IPS-18c (cell line): ENCODE results near the gene UNC119.
"Not testable (repeated sequence)": the region's sequence is repeated elsewhere in the genome, so short reads cannot be mapped to it uniquely, and the experiment has no call there.

ENCODE experiments used
- H3K4me3 ChIP-seq: 2 replicates; pipeline ENCODE4 v1.7.0; 2013; ENCODE audit warnings: low read depth, mild to moderate bottlenecking, low read length, moderate library complexity; ENCODE audit not compliant: insufficient read depth
- H3K9me3 ChIP-seq: one replicate; pipeline ENCODE4 v1.6.1; 2013; ENCODE audit warnings: mild to moderate bottlenecking, low read length, moderate library complexity; ENCODE audit not compliant: control insufficient read depth, insufficient read depth

Gene UNC119

DNA sequence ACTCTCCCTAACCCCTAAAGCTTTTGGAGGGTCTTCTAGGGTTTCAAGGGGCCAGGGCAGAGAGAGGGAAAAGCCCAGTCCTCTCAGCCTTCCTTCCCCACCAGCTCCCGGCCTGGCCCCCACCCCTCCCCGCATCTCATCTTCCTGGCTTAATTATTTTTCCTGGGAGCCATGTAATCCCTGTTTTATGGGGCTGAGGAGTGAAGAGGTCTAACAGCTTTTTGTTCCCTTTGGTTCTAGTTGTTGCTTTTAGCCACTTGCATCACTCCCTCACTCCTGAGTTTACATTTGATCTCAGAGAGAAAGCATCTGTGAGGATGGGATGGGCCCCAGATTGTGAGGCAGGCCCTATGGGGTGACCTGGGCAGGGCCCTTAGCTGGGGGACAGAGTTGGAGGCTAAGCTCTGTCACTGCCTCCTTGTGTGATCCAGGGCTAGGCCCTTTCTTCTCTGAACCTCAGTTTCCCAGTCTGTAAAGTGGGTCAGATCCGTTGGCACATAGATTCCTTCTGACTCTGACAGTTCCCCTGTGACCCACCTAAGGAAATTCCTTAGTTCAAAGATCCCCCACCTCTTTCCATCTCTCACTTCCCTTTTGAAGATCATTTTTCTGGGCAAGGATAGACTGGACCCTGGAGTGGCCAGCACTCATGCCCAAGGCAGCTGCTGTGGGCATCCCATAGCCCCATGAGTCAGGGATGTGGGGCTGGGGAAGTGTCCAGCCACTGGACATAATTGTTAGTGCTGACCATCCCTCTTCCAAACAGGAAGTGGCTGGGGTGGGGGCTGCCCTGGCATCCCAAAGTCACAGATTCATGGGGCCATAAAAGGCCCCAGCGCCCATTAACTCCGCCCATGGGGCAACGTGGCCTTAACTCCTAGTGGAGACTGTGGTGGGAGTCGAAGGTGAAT, 20.1 kb downstream of the UNC119 start:
- no peaks in the 10 kb centered on the region for H3K9me3 ChIP-seq

DNA sequence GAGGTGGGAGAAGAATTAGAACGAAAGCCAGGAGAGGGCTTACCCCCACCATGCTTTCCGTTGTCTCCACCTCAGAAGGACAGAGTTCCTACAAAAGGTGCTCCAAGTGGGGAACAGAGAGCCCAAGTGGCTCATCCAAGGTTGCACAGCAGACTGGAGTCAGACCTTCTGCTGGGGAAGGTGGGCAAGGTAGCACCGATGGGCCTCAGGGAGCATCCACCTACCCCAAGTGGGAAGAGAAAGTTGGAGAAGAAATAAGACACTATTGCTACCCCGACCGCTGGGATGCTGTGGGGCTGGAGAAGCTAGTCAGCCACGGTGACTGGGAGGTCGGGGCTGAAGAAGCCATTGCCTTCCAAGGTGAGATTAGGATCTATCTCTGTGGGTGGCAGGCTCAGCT, 21.5 kb downstream of the UNC119 start:
- Histone ChIP-seq H3K4me3 (no peak overlapping the region), H3K9me3 (no peaks in the 10 kb centered on the region)

More for the DNA sequence above, 20.1 kb downstream of the UNC119 start:
- no peak overlapping the region for H3K4me3 ChIP-seq

DNA sequence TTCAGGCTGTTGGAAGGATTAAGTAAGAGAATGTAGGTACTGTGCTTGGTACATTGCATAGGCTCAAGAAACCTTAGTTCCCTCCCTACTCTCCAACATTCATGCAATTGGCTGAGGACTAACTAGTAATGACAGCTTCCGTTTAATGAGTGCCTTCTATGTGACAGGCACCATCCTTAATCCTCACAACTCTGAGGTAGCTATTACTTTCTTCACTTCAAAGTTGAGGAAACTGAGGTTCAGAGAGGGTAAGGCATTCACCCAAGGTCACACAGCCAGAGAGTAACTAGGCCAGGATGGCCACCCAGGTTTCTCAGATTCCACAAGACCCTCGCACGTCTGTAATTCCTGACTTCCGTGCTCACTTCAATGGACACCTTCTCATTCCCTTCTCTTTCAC, 22.2 kb downstream of the UNC119 start:
- Histone ChIP-seq H3K9me3 (no peaks in the 10 kb centered on the region), H3K4me3 (no peak overlapping the region)

DNA sequence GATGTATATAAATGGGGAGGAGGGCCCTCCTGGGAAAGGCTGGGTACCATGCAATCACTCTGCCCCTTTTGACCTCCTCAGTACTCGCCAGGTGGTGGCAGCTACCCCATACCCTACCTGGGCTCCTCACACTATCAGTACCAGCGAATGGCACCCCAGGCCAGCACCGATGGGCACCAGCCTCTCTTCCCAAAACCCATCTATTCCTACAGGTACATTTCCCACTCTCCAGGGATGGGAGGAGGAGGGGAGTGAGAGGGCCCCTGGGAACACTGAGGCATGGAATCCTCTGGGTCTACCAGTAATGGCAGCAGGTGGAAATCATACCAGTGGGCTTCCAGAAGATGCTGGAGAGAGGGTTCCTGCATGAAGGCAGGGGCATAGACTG, 23.4 kb downstream of the UNC119 start:
- H3K9me3 ChIP-seq = no peaks in the 10 kb centered on the region
- H3K4me3 ChIP-seq = no peak overlapping the region

DNA sequence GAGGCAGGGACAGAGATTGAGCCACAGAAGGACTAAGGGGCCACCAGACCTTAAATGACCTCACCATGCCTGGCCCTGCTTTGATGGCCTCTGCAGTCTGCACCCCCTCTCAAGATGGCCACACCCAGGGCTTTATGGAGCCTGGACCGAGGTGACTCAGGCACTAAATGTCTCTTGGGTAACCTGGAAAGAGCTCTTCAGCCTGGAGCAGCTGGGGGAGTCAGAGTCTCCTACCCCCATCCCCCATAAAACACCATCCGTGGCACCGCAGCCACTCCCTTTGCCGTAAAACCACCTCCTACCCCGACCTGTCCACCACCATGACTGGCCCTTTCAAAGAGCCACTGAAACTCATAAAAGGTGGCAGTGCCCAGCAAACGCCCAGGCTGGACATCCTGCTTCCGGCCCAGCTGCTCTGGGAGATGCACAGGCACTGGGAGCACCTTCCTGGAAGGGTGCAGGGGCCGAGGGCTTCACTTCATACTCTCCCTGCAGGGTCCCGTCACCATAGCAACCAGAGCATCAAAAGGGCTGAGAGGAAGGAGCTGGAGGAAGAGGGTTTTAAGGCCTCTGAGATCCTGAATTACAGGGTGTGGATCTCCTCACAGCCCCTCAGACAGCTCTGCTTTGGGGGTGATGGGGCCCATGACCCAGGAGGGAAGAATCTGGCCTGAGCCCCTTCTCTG, 24.0 kb downstream of the UNC119 start:
- no peak overlapping the region for H3K4me3 ChIP-seq
- H3K9me3 ChIP-seq = no peaks in the 10 kb centered on the region

DNA sequence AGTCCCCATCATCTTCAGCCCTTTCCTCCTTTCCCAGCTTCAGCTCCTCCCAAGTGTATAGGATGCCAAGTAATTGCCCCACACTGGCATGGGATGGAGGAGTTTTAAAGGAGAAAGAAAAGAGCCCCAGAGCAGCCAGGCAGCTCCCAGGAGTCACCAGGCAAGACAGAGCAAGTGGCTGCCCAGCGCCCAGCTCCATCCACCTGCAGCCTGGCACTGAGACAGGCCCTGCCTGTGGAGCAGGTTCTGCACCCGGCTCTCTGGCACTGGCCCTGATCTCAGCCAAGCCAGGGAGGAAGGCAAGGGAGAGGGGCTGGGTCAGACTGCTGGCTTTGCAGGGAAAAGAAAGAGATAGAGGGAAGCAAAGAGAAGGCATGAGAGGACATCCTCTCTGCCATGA, 24.6 kb downstream of the UNC119 start:
- no peaks in the 10 kb centered on the region for H3K9me3 ChIP-seq

DNA sequence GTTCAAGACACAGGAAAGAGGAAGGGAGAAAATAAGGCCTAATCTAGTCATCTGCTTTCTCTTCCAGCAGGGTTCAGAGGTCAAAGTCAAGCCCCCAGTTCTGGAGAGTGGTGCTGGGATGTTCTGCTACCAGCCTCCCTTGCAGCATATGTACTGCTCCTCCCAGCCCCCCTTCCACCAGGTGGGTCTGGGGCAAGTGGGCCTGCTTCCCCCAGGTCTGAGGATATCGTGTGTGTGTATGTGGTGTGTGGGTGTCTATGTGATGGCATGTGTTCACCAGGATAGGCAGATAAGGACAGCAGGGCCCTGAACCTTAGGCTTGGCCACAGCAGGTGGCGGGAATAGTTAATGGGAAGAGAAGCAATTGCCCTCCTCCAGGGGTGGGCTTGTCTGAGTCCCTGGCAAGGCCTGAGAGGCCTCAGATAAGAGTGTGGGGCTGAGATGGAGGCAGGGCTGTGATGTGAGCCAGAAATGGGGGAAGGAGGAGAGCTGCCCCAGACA, 25.2 kb downstream of the UNC119 start:
- Histone ChIP-seq H3K4me3 (no peak overlapping the region), H3K9me3 (no peaks in the 10 kb centered on the region)

More for the DNA sequence above, 24.6 kb downstream of the UNC119 start:
- H3K4me3 ChIP-seq = no peak overlapping the region

DNA sequence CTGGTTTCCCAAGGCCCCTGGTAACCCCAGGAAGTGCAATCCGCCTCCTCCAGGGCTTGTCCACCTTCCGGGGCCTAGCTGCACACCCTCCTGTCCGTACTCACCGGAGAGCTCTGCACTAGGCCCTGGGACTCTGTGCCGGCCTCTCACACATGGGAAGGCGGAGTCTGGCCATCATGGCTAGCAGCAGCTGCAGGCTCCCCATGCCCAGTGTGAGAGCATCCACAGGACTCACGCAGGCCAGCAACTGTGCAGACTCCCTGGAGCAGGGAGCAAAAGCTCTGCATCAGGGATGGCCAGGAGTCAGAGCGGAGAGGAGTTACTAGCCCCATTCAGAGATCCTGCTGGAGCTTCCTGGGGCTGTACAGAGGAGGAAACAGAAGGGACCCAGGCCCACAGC, 26.0 kb downstream of the UNC119 start:
- Histone ChIP-seq H3K4me3 (no peak overlapping the region), H3K9me3 (no peaks in the 10 kb centered on the region)

DNA sequence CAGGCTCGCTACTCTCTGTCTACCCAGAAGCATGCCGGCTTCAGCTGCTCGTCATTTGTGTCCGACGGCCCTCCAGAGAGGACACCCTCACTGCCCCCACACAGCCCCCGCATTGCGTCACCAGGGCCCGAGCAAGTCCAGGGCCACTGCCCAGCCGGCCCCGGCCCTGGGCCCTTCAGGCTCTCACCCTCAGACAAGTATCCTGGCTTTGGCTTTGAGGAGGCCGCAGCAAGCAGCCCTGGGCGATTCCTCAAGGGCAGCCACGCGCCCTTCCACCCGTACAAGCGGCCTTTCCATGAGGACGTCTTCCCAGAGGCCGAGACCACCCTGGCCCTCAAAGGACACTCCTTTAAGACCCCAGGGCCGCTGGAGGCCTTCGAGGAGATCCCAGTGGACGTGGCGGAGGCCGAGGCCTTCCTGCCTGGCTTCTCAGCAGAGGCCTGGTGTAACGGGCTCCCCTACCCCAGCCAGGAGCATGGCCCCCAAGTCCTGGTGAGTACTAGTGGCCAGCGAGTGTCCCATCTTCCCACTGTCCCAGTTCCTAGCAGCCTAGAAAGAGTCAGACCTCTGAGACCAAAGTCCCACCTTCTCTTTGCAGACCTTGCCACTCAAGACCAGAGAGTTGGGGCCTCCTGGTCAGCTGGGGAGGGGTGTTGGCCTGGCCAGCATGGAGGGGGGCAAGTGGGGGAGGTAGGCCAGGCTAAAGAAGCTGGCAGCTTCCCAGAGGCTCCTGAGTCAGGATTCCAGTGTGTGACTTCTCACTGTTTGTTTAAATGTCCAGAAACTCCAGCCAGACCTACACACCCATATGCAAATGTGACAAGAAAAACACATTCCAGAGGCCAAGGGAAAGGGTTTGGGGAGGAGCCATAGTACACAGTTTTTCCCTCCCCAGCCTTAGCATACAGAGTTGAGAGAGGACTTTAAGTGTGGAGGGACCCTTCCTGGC, 27.7 kb downstream of the UNC119 start:
- Histone ChIP-seq H3K4me3 (no peak overlapping the region), H3K9me3 (no peaks in the 10 kb centered on the region)

DNA sequence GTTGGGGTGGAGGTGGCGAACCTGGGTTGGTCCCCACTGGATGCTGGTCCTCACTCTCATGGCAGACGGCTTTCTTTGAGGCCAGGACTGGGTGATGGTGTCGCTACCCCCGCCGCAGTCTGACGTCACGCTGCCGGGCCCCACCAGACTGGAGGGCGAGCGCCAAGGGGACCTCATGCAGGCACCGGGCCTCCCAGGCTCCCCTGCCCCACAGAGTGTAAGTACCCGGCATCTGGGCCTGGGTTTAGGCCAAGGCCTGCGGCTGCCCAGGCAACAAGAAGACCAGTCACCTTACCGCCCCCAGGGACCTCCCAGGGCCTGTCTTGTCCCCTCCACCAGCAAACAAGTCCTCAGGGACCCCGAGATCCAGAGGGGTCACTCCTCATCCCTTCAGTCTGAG, 28.5 kb downstream of the UNC119 start:
- Histone ChIP-seq H3K9me3 (no peaks in the 10 kb centered on the region), H3K4me3 (no peak overlapping the region)

DNA sequence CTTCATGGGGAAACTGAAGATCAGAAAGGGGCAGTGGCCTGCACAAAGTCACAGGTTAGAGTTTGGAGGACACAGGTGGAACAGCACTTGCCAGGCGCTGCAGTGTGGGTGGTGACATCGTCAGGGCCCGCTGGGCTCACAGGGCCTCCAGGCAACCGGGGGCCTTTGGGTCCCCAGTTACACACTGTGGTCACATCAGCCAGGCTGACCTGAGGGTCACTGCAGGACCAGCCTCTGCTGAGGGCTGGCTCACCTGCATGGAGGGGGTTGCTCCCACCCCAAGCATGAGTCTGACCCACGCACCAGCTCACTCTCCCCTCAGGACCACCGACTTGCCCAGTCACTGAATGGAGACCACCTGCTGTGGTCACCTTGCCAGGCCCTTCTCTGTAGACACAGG, 29.2 kb downstream of the UNC119 start:
- Histone ChIP-seq H3K4me3 (no peak overlapping the region), H3K9me3 (no peaks in the 10 kb centered on the region)

DNA sequence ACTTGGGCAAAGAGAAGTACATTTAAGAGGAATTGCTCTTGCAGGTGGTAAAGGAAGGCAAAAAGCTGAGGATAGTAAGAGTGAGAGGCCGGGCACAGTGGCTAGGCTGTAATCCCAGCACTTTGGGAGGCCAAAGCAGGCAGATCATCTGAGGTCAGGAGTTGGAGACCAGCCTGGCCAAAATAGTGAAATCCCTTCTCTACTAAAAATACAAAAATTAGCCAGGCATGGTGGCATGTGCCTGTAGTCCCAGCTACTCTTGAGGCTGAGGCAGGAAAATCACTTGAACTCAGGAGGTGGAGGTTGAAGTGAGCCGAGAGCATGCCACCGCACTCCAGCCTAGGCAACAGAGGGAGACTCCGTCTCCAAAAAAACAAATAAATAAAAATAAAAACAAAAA, 30.1 kb downstream of the UNC119 start:
- not testable (repeated sequence) for H3K9me3 ChIP-seq, H3K4me3 ChIP-seq

DNA sequence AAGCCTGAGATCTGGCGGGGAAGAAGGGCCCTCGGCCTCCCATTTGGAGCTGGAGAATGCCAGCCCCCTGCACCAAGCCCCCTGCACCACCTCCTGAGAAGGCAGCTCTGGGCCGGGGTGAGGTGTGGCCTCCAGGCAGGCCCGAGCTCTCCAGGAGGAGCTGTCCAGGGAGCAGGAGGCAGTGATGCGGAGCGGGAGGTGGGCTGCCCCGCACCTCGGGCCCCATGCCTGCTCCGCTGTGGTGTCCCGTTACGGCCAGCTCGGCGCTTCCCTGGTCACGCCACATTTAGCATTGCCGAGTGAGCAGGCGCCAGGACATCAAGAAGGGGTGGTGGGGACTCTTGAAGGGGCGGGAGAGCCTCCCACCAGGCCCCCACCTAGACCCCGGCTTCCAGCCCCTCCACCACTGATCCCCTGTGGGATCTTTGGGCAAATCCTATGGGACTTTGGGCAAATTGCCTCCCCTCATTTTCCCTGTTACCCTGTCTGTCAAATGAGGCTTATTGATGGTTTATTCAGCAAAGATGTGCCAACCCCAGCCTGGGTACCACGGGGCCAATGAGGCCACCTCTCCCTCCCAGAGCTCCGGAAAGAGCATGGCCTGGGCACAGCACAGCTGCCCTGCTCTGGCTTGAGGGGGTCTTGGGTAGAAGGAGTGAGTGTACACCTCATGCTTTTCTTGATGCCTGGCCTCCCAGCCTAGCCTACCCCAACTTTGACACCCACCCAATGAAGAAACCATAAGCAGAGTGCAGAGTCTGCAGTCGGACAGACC, 30.9 kb downstream of the UNC119 start:
- Histone ChIP-seq H3K4me3 (no peak overlapping the region), H3K9me3 (no peaks in the 10 kb centered on the region)

DNA sequence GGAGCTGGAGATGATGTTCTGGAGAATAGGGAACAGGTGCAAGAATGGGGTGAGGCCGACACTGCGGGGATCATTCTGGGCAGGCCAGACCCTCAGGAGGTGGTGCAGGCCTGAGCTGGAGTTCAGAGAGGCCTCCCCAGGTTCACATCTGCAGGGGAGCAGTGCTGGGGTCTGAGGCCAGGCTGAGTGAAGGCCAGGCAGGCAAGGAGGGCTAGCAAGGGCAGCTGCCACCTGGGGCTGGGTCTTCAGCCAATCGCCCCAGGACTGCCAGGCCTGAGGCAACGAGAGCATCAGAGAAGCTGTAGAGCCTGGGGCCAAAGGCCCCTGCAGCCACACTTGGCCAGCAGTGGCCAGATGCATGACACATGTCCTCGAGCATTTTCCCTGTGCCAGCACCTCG, 31.7 kb downstream of the UNC119 start:
- no peaks in the 10 kb centered on the region for H3K9me3 ChIP-seq

DNA sequence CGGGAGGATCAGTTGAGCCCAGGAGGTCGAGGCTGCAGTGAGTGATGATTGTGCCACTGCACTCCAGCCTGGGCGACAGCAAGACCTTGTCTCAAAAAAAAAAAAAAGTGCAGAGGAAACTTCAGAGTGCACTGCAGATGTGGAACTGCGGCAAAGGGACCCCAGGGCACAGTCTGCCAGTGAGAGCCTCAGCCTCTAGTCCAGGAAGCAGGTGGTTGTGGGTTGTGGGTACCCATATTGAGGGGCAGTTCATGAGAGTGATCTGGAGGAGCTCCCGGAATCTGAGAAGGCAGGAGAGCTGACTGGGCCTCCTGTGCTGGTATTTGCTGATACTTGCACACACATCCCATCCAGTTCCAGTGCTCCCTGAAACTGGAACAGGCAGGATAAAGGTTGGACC, 33.2 kb downstream of the UNC119 start:
- no peak overlapping the region for H3K4me3 ChIP-seq
- no peaks in the 10 kb centered on the region for H3K9me3 ChIP-seq

More for the DNA sequence above, 31.7 kb downstream of the UNC119 start:
- no peak overlapping the region for H3K4me3 ChIP-seq

DNA sequence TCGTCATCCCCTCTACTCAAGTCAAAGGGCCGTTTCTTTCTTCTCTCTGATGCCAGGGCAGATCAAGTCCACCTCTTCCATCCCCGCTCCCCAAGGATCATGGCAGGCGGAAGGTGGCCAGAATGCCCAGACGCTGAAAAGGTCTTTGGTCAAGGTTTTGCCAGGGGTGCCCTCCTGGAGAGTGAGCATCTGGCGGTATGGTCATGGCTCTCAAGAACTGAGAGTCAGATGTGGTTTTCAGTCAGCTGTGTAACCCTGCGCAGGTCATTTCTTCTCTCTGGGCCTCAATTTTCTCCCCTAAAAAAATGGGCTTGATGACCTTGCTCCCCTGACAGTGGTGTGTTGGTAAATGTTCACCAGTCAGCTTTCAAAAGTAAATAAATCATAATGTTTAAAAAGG, 33.8 kb downstream of the UNC119 start:
- no peak overlapping the region for H3K4me3 ChIP-seq
- no peaks in the 10 kb centered on the region for H3K9me3 ChIP-seq

DNA sequence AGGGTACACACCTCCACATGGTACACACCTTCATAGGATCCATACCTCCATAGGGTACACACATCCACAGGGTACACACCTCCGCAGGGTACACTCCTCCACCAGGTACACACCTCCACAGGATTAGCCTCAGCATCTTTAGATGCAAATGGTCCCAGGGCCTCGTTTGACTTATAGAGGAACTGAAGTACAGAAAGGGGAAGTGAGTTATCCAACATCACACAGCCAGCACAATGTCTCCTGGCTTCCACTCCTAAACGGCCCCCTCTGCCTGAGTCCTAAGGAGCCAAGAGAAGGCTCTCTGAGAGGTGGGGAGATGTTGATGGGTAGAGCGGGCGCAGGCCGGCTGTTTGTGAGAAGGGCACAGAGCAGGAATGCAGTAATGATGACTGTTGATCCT, 34.3 kb downstream of the UNC119 start:
- Histone ChIP-seq H3K9me3 (no peaks in the 10 kb centered on the region), H3K4me3 (no peak overlapping the region)
